ENCODE measurements around the gene HINFP. TPM values are rescaled to one million over a fixed set of nuclear protein-coding genes. Genes with fewer than 3 reads are reported as not detected.
A peak's percentile ranks its signal among the peaks of the same experiment; 100 is the strongest.

HINFP gene
- total RNA-seq, 1 donor from 2014 or later: 21.9 TPM

DNA sequence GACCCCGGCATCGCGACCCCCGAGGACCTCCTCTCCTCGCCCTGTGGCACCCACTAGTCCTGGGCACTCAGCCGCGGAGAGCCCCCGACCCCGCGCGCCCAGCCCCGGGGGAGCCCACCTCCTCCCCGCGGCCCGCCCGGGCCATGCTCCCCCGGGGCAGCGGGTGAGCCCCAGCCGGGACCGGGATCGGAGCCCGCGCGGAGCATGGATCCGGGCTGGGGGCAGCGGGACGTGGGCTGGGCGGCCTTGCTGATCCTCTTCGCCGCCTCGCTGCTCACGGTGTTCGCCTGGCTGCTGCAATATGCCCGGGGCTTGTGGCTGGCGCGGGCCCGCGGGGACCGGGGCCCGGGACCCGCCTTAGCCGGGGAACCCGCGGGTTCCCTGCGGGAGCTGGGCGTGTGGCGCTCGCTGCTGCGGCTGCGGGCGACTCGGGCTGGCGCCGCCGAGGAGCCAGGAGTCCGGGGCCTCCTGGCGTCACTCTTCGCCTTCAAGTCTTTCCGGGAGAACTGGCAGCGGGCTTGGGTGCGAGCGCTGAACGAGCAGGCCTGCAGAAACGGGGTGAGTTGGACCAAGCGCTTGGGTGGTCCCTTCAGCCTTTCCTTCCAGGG lies 13.7 kb upstream of the HINFP start:
- Mint-ChIP-seq H3K9me3 (ENCODE audit: low read depth) (no peaks in the 10 kb centered on the region), H3K4me1 (ENCODE audit: low read depth) (peaks cover 38% of the 10 kb centered on the region), H3K27ac (ENCODE audit: unreplicated experiment) (peak overlapping the region; percentile 41), H3K36me3 (ENCODE audit: low read depth) (peaks cover 6% of the 10 kb centered on the region), H3K4me3 (ENCODE audit: unreplicated experiment) (peak overlapping the region; percentile 80), H3K27me3 (ENCODE audit: low read depth) (no peaks in the 10 kb centered on the region)
- peak; percentile 93 for DNase-seq (ENCODE audit: low spot score)
- TF ChIP-seq, protein P1, sequence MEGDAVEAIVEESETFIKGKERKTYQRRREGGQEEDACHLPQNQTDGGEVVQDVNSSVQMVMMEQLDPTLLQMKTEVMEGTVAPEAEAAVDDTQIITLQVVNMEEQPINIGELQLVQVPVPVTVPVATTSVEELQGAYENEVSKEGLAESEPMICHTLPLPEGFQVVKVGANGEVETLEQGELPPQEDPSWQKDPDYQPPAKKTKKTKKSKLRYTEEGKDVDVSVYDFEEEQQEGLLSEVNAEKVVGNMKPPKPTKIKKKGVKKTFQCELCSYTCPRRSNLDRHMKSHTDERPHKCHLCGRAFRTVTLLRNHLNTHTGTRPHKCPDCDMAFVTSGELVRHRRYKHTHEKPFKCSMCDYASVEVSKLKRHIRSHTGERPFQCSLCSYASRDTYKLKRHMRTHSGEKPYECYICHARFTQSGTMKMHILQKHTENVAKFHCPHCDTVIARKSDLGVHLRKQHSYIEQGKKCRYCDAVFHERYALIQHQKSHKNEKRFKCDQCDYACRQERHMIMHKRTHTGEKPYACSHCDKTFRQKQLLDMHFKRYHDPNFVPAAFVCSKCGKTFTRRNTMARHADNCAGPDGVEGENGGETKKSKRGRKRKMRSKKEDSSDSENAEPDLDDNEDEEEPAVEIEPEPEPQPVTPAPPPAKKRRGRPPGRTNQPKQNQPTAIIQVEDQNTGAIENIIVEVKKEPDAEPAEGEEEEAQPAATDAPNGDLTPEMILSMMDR (IDR thresholded peaks at IDR 0.05): no peak

DNA sequence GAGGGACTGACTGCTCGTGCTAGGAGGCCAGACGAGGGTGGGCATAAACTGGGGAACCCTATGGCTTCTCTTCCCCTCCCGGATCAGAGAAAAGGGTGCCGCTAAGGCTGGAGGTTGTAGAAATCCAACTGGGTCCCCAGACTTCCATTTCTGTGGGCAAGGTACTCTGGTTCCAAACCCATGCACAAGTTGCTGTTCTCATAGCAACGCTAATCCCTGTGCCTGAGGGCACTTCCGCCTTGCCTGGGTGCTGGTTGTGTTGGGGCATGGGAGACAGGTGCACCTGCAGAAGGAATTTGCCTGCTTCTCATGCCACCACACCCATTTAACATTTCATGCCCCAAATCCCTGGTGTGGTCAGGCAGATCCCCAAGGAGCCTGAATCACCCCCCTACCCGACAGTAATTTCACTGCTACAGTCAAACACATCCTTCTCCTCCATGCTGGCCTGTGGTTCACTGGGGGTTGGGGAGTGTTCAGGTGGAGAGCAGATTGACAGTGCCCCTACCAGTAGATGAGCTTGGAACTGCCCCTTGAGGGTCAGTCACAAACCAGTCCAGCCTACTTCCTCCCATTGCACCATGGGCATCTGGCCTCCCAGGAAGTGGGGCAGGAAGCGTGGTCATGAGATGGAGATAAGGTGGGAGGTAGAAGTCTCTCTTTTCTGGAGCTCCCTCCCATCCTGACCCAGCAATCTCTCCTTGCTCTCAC lies 13.1 kb upstream of the HINFP start:
- Mint-ChIP-seq H3K36me3 (ENCODE audit: low read depth) (peaks cover 9% of the 10 kb centered on the region), H3K4me3 (ENCODE audit: unreplicated experiment) (peak overlapping the region; percentile 80), H3K27me3 (ENCODE audit: low read depth) (no peaks in the 10 kb centered on the region), H3K4me1 (ENCODE audit: low read depth) (peaks cover 32% of the 10 kb centered on the region), H3K27ac (ENCODE audit: unreplicated experiment) (peak overlapping the region; percentile 41), H3K9me3 (ENCODE audit: low read depth) (no peaks in the 10 kb centered on the region)
- DNase-seq (ENCODE audit: low spot score): peak; percentile 50
- TF ChIP-seq, protein P1 (IDR thresholded peaks at IDR 0.05): no peak

DNA sequence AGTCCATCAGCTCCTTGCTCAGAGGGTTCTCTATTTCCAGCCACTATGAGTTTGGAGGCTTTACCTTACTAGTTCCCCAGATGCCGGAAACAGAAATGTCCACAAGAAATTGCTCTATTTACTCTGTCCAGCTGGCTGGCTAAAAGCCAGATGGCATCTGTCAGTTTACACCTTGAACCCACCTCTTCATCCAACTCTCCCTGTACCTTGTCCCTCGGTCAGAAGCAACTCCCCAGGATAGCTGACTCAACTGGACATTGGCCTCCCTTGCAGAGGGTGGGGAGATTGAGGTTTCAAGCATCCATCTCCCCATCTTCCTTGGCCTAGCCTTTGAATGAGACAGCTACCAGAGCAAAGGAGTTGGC lies 12.5 kb upstream of the HINFP start:
- peak overlapping the region; percentile 25 for H3K27ac Mint-ChIP-seq (ENCODE audit: unreplicated experiment)
- peak overlapping the region; percentile 80 for H3K4me3 Mint-ChIP-seq (ENCODE audit: unreplicated experiment)
- TF ChIP-seq, protein P1 (IDR thresholded peaks at IDR 0.05): no peak
- H3K9me3 Mint-ChIP-seq (ENCODE audit: low read depth): no peaks in the 10 kb centered on the region
- peaks cover 30% of the 10 kb centered on the region for H3K4me1 Mint-ChIP-seq (ENCODE audit: low read depth)
- no peaks in the 10 kb centered on the region for H3K27me3 Mint-ChIP-seq (ENCODE audit: low read depth)
- peaks cover 12% of the 10 kb centered on the region for H3K36me3 Mint-ChIP-seq (ENCODE audit: low read depth)
- no peak for DNase-seq (ENCODE audit: low spot score)

DNA sequence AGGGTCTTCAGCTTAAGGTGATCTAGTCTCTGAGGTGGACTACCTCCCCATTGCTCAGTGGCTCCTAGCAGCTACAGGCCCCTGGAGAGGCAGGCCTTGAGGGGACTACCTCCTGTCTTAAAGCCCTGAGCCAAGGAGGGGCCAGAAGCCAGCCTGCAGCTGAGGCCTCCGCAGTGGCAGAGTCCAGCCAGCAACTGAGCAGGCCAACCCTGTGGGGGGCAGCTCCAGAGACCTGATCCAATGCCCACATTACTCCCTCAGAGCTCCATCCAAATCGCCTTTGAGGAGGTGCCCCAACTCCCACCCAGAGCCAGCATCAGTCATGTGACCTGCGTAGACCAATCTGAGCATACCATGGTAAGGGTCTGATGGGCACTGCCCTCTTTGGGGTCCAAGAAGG lies 11.5 kb upstream of the HINFP start:
- Mint-ChIP-seq H3K4me1 (ENCODE audit: low read depth) (peaks cover 30% of the 10 kb centered on the region), H3K9me3 (ENCODE audit: low read depth) (no peaks in the 10 kb centered on the region), H3K4me3 (ENCODE audit: unreplicated experiment) (no peak overlapping the region), H3K27ac (ENCODE audit: unreplicated experiment) (no peak overlapping the region), H3K36me3 (ENCODE audit: low read depth) (peaks cover 12% of the 10 kb centered on the region), H3K27me3 (ENCODE audit: low read depth) (no peaks in the 10 kb centered on the region)
- TF ChIP-seq, protein P1 (IDR thresholded peaks at IDR 0.05): no peak
- peak; percentile 50 for DNase-seq (ENCODE audit: low spot score)

DNA sequence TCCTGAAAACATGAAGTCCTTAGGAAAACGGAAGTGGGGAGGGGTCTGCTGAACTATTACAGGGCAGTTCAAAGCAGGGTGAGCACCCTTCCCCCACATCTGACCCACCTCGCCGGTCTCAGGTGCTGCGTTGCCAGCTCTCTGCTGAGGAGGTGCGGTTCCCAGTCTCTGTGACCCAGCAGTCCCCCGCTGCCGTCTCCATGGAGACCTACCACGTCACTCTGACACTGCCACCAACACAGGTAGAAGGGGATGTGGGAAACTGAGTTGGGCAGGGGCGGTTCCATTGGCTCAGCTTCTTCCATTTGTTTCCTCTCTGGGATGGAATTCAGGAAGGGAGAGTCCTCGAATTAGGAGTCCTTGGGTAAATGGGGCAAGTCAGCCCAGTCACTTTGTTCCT lies 10.9 kb upstream of the HINFP start:
- TF ChIP-seq, protein P1 (IDR thresholded peaks at IDR 0.05): no peak
- no peaks in the 10 kb centered on the region for H3K27me3 Mint-ChIP-seq (ENCODE audit: low read depth)
- H3K4me3 Mint-ChIP-seq (ENCODE audit: unreplicated experiment): no peak overlapping the region
- DNase-seq (ENCODE audit: low spot score): no peak
- peaks cover 30% of the 10 kb centered on the region for H3K4me1 Mint-ChIP-seq (ENCODE audit: low read depth)
- no peaks in the 10 kb centered on the region for H3K9me3 Mint-ChIP-seq (ENCODE audit: low read depth)
- H3K36me3 Mint-ChIP-seq (ENCODE audit: low read depth): peaks cover 15% of the 10 kb centered on the region
- no peak overlapping the region for H3K27ac Mint-ChIP-seq (ENCODE audit: unreplicated experiment)

Measured in chondrocyte (in vitro differentiated cells).